WTC11 (cell line): ENCODE results near the gene GSC2. TPM values are rescaled to one million over a fixed set of nuclear protein-coding genes. Genes with fewer than 3 reads are reported as not detected.
A peak's percentile ranks its signal among the peaks of the same experiment; 100 is the strongest.

Source experiments
- ATAC-seq: fragments of 200-7000 bp; cut with Tn5 transposase; 2 replicates; pipeline ENCODE4 v1.10.0; 2021; ENCODE audit warnings: mild to moderate bottlenecking, moderate library complexity
- CTCF ChIA-PET: fragments of 300-600 bp; sonication (Branson Sonifier 250); formaldehyde crosslinking; loops from one replicate; lab custom pipeline; 2021; ENCODE audit warnings: antibody characterized with exemption; lab: Charles Lee
- POLR2A ChIA-PET: fragments of 350-600 bp; sonication (Branson Sonifier 250); formaldehyde crosslinking; loops from one replicate; lab custom pipeline; 2021; ENCODE audit warnings: antibody characterized with exemption; lab: Charles Lee
- DNase-seq: peaks from one replicate; pipeline ENCODE4 v3.0.0; 2021; ENCODE audit warnings: low spot score
- H3K27ac Mint-ChIP-seq: 2 replicates; pipeline ENCODE4 v1.8.0; 2021; ENCODE audit warnings: mixed read lengths
- H3K27me3 Mint-ChIP-seq: 2 replicates; pipeline ENCODE4 v1.8.0; 2021; ENCODE audit warnings: low read depth, mild to moderate bottlenecking, moderate library complexity, mixed read lengths
- H3K36me3 Mint-ChIP-seq: 2 replicates; pipeline ENCODE4 v1.8.0; 2021; ENCODE audit warnings: mixed read lengths
- H3K4me1 Mint-ChIP-seq: 2 replicates; pipeline ENCODE4 v1.8.0; 2022; ENCODE audit warnings: mixed read lengths
- H3K4me3 Mint-ChIP-seq: 2 replicates; pipeline ENCODE4 v1.8.0; 2021; ENCODE audit warnings: mild to moderate bottlenecking, moderate library complexity, mixed read lengths
- H3K9me3 Mint-ChIP-seq: 2 replicates; pipeline ENCODE4 v1.8.0; 2021; ENCODE audit warnings: mixed read lengths
- FOXJ3 ChIP-seq: sonication (generic); formaldehyde crosslinking; IDR thresholded peaks from 2 replicates; pipeline ENCODE4 v1.9.0; 2021; ENCODE audit warnings: missing genetic modification reagents, mild to moderate bottlenecking, borderline replicate concordance
- GRHL2 ChIP-seq: fragments of 250-450 bp; sonication (Bioruptor Pico); IDR thresholded peaks from 2 replicates; pipeline ENCODE4 v1.8.0; 2022; ENCODE audit warnings: mild to moderate bottlenecking, moderate library complexity; ENCODE audit not compliant: insufficient replicate concordance, severe bottlenecking
- NFE2L1 ChIP-seq: sonication (generic); formaldehyde crosslinking; IDR thresholded peaks from 2 replicates; pipeline ENCODE4 v1.8.1; 2023; ENCODE audit warnings: missing genetic modification reagents
- NR3C1 ChIP-seq: sonication (generic); formaldehyde crosslinking; conservative IDR thresholded peaks from 2 replicates; pipeline ENCODE4 v1.8.1; 2023; ENCODE audit warnings: low read depth, mild to moderate bottlenecking, missing genetic modification reagents
- TEAD1 ChIP-seq: sonication (generic); formaldehyde crosslinking; IDR thresholded peaks from 2 replicates; pipeline ENCODE4 v1.8.0; 2022; ENCODE audit warnings: mild to moderate bottlenecking, missing genetic modification reagents
- TEAD4 ChIP-seq: sonication (generic); formaldehyde crosslinking; IDR thresholded peaks from 2 replicates; pipeline ENCODE4 v1.8.0; 2022; ENCODE audit warnings: mild to moderate bottlenecking, missing genetic modification reagents
- total RNA-seq: library from RNA; stranded (reverse); gene quantifications from 3 replicates; pipeline ENCODE4 v1.2.3, GENCODE V29; 2021
- TF ChIP-seq, protein P1 (sequence below): sonication (generic); formaldehyde crosslinking; IDR thresholded peaks from 2 replicates; pipeline ENCODE4 v1.8.1; 2023; ENCODE audit warnings: mild to moderate bottlenecking, missing genetic modification reagents
- TF ChIP-seq, protein P2 (sequence below): sonication (generic); formaldehyde crosslinking; IDR thresholded peaks from 2 replicates; pipeline ENCODE4 v1.8.0; 2023; ENCODE audit warnings: mild to moderate bottlenecking, missing genetic modification reagents
- TF ChIP-seq, protein P3 (sequence below): fragments of 250-450 bp; sonication (Bioruptor Pico); IDR thresholded peaks from 2 replicates; pipeline ENCODE4 v1.9.0; 2021; ENCODE audit warnings: mild to moderate bottlenecking
- TF ChIP-seq, protein P4 (sequence below): sonication (generic); formaldehyde crosslinking; IDR thresholded peaks from 2 replicates; pipeline ENCODE4 v1.8.1; 2022; ENCODE audit warnings: missing genetic modification reagents, borderline replicate concordance
- TF ChIP-seq, protein P5 (sequence below): sonication (generic); formaldehyde crosslinking; conservative IDR thresholded peaks from 2 replicates; pipeline ENCODE4 v1.8.1; 2023; ENCODE audit warnings: mild to moderate bottlenecking, low read depth, missing genetic modification reagents, moderate library complexity

The GSC2 gene
- total RNA-seq, 1 experiment from 2014 or later: 0.68 TPM

DNA sequence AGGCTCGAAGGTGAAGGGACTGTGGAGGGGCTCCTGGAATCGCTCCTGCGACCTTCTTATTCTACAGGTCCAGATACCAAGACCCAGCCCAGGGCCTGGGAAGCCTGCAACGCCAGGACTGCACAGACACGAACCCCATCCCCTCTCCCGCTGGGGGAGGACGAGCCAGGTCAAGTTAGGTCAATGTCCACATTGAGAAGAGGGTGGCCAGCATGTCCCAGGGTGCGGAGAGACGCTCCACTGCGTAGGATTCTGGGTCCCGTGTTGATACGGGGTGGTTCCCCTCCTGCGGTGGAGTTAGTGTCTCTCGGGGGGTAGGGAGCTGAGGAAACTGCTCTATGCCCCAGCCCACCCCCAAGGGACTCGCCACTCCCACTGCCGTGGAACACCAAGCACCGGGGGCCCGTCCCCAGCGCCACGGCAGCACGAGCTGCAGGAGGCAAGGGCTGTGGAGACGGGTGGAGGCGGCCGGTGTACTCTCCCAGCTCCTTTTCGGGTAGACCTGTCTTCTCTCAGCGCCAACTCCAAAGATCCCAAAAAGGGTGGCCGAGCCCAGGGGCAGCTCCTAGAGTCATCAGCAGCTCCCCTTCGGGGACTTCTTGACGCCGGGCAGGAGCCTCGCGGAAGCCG lies 1.6 kb downstream of the GSC2 start:
- POLR2A ChIA-PET: interaction anchor here (0.6 kb wide), 2 partner anchors 30 to 1602 kb away, joined by 3 to 5 read pairs; no protein-coding TSS in a partner anchor
- ATAC-seq: no peak
- H3K4me3 Mint-ChIP-seq: peak overlapping the region; percentile 66
- peaks cover 24% of the 10 kb centered on the region for H3K4me1 Mint-ChIP-seq
- H3K27ac Mint-ChIP-seq: no peak overlapping the region
- peaks cover 4% of the 10 kb centered on the region; the same call in 1 of the 2 replicates for H3K36me3 Mint-ChIP-seq
- H3K27me3 Mint-ChIP-seq: peaks cover 74% of the 10 kb centered on the region
- CTCF ChIA-PET: interaction anchor here (1.2 to 3.5 kb wide), 6 partner anchors 19 to 481 kb away, joined by 4 to 22 read pairs (median 4); partner anchors contain the start of genes DGCR2 and SLC25A1
- DNase-seq: no peak
- TF ChIP-seq, protein P1, sequence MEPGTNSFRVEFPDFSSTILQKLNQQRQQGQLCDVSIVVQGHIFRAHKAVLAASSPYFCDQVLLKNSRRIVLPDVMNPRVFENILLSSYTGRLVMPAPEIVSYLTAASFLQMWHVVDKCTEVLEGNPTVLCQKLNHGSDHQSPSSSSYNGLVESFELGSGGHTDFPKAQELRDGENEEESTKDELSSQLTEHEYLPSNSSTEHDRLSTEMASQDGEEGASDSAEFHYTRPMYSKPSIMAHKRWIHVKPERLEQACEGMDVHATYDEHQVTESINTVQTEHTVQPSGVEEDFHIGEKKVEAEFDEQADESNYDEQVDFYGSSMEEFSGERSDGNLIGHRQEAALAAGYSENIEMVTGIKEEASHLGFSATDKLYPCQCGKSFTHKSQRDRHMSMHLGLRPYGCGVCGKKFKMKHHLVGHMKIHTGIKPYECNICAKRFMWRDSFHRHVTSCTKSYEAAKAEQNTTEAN (CRISPR knock-in tag): no peak
- TF ChIP-seq NFE2L1: no peak
- TF ChIP-seq, protein P2, sequence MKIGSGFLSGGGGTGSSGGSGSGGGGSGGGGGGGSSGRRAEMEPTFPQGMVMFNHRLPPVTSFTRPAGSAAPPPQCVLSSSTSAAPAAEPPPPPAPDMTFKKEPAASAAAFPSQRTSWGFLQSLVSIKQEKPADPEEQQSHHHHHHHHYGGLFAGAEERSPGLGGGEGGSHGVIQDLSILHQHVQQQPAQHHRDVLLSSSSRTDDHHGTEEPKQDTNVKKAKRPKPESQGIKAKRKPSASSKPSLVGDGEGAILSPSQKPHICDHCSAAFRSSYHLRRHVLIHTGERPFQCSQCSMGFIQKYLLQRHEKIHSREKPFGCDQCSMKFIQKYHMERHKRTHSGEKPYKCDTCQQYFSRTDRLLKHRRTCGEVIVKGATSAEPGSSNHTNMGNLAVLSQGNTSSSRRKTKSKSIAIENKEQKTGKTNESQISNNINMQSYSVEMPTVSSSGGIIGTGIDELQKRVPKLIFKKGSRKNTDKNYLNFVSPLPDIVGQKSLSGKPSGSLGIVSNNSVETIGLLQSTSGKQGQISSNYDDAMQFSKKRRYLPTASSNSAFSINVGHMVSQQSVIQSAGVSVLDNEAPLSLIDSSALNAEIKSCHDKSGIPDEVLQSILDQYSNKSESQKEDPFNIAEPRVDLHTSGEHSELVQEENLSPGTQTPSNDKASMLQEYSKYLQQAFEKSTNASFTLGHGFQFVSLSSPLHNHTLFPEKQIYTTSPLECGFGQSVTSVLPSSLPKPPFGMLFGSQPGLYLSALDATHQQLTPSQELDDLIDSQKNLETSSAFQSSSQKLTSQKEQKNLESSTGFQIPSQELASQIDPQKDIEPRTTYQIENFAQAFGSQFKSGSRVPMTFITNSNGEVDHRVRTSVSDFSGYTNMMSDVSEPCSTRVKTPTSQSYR (CRISPR knock-in tag): no peak
- no peak for TF ChIP-seq TEAD4 (CRISPR knock-in tag)
- no peak for TF ChIP-seq TEAD1 (CRISPR knock-in tag)
- no peak for TF ChIP-seq GRHL2 (CRISPR knock-in tag)
- TF ChIP-seq, protein P3, sequence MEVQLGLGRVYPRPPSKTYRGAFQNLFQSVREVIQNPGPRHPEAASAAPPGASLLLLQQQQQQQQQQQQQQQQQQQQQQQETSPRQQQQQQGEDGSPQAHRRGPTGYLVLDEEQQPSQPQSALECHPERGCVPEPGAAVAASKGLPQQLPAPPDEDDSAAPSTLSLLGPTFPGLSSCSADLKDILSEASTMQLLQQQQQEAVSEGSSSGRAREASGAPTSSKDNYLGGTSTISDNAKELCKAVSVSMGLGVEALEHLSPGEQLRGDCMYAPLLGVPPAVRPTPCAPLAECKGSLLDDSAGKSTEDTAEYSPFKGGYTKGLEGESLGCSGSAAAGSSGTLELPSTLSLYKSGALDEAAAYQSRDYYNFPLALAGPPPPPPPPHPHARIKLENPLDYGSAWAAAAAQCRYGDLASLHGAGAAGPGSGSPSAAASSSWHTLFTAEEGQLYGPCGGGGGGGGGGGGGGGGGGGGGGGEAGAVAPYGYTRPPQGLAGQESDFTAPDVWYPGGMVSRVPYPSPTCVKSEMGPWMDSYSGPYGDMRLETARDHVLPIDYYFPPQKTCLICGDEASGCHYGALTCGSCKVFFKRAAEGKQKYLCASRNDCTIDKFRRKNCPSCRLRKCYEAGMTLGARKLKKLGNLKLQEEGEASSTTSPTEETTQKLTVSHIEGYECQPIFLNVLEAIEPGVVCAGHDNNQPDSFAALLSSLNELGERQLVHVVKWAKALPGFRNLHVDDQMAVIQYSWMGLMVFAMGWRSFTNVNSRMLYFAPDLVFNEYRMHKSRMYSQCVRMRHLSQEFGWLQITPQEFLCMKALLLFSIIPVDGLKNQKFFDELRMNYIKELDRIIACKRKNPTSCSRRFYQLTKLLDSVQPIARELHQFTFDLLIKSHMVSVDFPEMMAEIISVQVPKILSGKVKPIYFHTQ (CRISPR knock-in tag): no peak
- no peak for TF ChIP-seq NR3C1
- TF ChIP-seq, protein P4, sequence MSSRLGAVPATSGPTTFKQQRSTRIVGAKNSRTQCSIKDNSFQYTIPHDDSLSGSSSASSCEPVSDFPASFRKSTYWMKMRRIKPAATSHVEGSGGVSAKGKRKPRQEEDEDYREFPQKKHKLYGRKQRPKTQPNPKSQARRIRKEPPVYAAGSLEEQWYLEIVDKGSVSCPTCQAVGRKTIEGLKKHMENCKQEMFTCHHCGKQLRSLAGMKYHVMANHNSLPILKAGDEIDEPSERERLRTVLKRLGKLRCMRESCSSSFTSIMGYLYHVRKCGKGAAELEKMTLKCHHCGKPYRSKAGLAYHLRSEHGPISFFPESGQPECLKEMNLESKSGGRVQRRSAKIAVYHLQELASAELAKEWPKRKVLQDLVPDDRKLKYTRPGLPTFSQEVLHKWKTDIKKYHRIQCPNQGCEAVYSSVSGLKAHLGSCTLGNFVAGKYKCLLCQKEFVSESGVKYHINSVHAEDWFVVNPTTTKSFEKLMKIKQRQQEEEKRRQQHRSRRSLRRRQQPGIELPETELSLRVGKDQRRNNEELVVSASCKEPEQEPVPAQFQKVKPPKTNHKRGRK (CRISPR knock-in tag): no peak
- H3K9me3 Mint-ChIP-seq: 0 out of 2 replicates have a peak, but pooled peaks cover 4% of the 10 kb centered on the region

DNA sequence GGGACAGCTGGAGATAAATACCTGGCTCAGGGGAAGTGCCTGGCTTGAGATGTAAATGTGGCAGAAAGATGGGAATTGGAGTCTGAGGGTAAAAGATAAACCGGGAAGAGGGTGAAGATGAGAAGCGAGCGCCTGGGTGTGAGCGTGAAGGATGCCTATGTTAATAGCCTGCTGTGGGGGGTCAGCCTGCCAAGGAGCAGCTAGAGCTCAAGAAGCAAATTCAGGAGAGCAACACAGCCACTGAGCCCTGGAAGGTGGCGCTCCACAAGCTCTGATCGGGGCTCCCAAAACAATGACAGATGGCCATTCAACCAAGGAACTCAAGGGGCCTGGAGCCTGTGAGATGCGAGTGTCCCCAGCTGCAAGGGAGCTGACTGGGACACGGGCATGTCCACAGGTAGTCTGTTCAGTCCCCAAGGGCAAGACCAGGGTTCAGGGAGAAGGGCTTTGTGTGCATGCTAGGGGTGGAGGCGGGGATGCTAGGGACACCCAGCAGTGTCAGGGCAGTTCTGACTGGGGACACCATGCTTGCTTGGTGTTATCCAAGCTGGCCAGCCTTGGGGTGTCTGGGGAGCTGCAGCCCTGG lies 2.8 kb downstream of the GSC2 start:
- POLR2A ChIA-PET: interaction anchor here (0.7 kb wide), 1 partner anchor 27 kb away, joined by 3 read pairs; no protein-coding TSS in a partner anchor
- CTCF ChIA-PET: interaction anchor here (0.6 to 3.5 kb wide), 13 partner anchors 11 to 482 kb away, joined by 3 to 22 read pairs (median 3); partner anchors contain the start of genes DGCR2 and SLC25A1
- ATAC-seq: no peak

More for the DNA sequence above, 2.8 kb downstream of the GSC2 start:
- TF ChIP-seq, protein P5, sequence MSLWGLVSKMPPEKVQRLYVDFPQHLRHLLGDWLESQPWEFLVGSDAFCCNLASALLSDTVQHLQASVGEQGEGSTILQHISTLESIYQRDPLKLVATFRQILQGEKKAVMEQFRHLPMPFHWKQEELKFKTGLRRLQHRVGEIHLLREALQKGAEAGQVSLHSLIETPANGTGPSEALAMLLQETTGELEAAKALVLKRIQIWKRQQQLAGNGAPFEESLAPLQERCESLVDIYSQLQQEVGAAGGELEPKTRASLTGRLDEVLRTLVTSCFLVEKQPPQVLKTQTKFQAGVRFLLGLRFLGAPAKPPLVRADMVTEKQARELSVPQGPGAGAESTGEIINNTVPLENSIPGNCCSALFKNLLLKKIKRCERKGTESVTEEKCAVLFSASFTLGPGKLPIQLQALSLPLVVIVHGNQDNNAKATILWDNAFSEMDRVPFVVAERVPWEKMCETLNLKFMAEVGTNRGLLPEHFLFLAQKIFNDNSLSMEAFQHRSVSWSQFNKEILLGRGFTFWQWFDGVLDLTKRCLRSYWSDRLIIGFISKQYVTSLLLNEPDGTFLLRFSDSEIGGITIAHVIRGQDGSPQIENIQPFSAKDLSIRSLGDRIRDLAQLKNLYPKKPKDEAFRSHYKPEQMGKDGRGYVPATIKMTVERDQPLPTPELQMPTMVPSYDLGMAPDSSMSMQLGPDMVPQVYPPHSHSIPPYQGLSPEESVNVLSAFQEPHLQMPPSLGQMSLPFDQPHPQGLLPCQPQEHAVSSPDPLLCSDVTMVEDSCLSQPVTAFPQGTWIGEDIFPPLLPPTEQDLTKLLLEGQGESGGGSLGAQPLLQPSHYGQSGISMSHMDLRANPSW (CRISPR knock-in tag): no peak
- TF ChIP-seq FOXJ3: no peak
- H3K9me3 Mint-ChIP-seq: 0 out of 2 replicates have a peak, but pooled peaks cover 4% of the 10 kb centered on the region
- peaks cover 4% of the 10 kb centered on the region; the same call in 1 of the 2 replicates for H3K36me3 Mint-ChIP-seq
- peak; percentile 28 for DNase-seq
- no peak overlapping the region for H3K27ac Mint-ChIP-seq
- peaks cover 24% of the 10 kb centered on the region for H3K4me1 Mint-ChIP-seq
- peaks cover 61% of the 10 kb centered on the region for H3K27me3 Mint-ChIP-seq
- H3K4me3 Mint-ChIP-seq: no peak overlapping the region
